Loucy (cell line): ENCODE measurements around the gene KCNT2.

Experiments used
- CTCF ChIP-seq: fragments of 200-600 bp; sonication (generic); conservative IDR thresholded peaks from 2 replicates; pipeline ENCODE4 v1.5.1; 2014; ENCODE audit warnings: mild to moderate bottlenecking, antibody characterized with exemption, low read length
- EZH2phosphoT487 ChIP-seq: fragments of 200-600 bp; IDR thresholded peaks from 2 replicates; pipeline ENCODE4 v1.6.1; 2018; ENCODE audit warnings: antibody characterized with exemption, mild to moderate bottlenecking, moderate library complexity, borderline replicate concordance

GRCh38 chr1:196467230-196467925, 140.9 kb downstream of the KCNT2 start:
- TF ChIP-seq CTCF (no peak), EZH2phosphoT487 (no peak)
